Measurements from ENCODE around the gene SLC35F3.

SLC35F3 gene

GRCh38 chr1:234044079-234044478, 139.6 kb downstream of the SLC35F3 start:
- Mint-ChIP-seq H3K36me3 (ENCODE audit: low read depth) (no peaks in the 10 kb centered on the region), H3K4me3 (no peak overlapping the region), H3K4me1 (no peaks in the 10 kb centered on the region), H3K27me3 (ENCODE audit: low read depth) (peaks cover 40% of the 10 kb centered on the region), H3K9me3 (peaks cover 13% of the 10 kb centered on the region), H3K27ac (no peak overlapping the region)
- TF ChIP-seq, protein P1, sequence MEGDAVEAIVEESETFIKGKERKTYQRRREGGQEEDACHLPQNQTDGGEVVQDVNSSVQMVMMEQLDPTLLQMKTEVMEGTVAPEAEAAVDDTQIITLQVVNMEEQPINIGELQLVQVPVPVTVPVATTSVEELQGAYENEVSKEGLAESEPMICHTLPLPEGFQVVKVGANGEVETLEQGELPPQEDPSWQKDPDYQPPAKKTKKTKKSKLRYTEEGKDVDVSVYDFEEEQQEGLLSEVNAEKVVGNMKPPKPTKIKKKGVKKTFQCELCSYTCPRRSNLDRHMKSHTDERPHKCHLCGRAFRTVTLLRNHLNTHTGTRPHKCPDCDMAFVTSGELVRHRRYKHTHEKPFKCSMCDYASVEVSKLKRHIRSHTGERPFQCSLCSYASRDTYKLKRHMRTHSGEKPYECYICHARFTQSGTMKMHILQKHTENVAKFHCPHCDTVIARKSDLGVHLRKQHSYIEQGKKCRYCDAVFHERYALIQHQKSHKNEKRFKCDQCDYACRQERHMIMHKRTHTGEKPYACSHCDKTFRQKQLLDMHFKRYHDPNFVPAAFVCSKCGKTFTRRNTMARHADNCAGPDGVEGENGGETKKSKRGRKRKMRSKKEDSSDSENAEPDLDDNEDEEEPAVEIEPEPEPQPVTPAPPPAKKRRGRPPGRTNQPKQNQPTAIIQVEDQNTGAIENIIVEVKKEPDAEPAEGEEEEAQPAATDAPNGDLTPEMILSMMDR (IDR thresholded peaks at IDR 0.05; ENCODE audit: unreplicated experiment in 3 of 3), result no peak

DNA sequence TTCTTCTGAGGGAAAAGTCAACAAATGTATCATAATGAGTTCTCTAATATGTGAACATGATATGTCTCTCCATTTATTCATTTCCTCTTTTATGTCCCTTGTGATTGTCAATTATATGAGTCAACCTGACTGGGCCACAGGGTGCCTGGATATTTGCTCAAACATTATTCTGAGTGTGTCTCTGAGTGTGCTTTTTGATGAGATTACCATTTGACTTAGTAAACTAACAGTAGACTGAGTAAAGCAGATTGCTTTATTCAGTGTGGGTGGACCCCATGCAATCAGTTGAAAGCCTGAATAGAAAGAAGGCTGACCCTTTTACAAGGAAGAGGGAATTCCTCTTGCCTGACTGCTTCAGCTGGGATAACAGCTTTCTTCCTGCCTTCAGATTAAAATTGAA, 142.6 kb downstream of the SLC35F3 start:
- Mint-ChIP-seq H3K9me3 (peaks cover 27% of the 10 kb centered on the region), H3K27me3 (ENCODE audit: low read depth) (peaks cover 33% of the 10 kb centered on the region), H3K27ac (no peak overlapping the region), H3K4me3 (no peak overlapping the region), H3K4me1 (no peaks in the 10 kb centered on the region), H3K36me3 (ENCODE audit: low read depth) (no peaks in the 10 kb centered on the region)
- TF ChIP-seq, protein P1 (IDR thresholded peaks at IDR 0.05; ENCODE audit: unreplicated experiment in 3 of 3), result no peak

- Mint-ChIP-seq H3K27ac (no peak overlapping the region), H3K9me3 (peaks cover 22% of the 10 kb centered on the region), H3K27me3 (ENCODE audit: low read depth) (peaks cover 4% of the 10 kb centered on the region), H3K36me3 (ENCODE audit: low read depth) (no peaks in the 10 kb centered on the region), H3K4me3 (no peak overlapping the region), H3K4me1 (no peaks in the 10 kb centered on the region)
- TF ChIP-seq, protein P1 (IDR thresholded peaks at IDR 0.05; ENCODE audit: unreplicated experiment in 3 of 3), result no peak
Observed at GRCh38 chr1:234062166-234062565, 157.7 kb downstream of the SLC35F3 start.

- no peaks in the 10 kb centered on the region for H3K4me1 Mint-ChIP-seq
- H3K27ac Mint-ChIP-seq, result no peak overlapping the region
- no peaks in the 10 kb centered on the region for H3K36me3 Mint-ChIP-seq (ENCODE audit: low read depth)
- peaks cover 13% of the 10 kb centered on the region for H3K9me3 Mint-ChIP-seq
- no peak overlapping the region for H3K4me3 Mint-ChIP-seq
- TF ChIP-seq, protein P1 (IDR thresholded peaks at IDR 0.05; ENCODE audit: unreplicated experiment in 3 of 3), result peak; percentile 74 to 82 (median 74)
- no peaks in the 10 kb centered on the region for H3K27me3 Mint-ChIP-seq (ENCODE audit: low read depth)
Observed at GRCh38 chr1:234065794-234066447, 161.4 kb downstream of the SLC35F3 start.

- Mint-ChIP-seq H3K36me3 (ENCODE audit: low read depth) (no peaks in the 10 kb centered on the region), H3K27ac (no peak overlapping the region), H3K4me1 (no peaks in the 10 kb centered on the region), H3K27me3 (ENCODE audit: low read depth) (peaks cover 3% of the 10 kb centered on the region), H3K9me3 (no peaks in the 10 kb centered on the region), H3K4me3 (no peak overlapping the region)
- TF ChIP-seq, protein P1 (IDR thresholded peaks at IDR 0.05; ENCODE audit: unreplicated experiment in 3 of 3), result no peak
Observed at GRCh38 chr1:234067581-234068337, 163.3 kb downstream of the SLC35F3 start.

Data from nephron (organoid).